MM.1S (cell line): ENCODE results near the gene MPPED1.

Source experiments
- CTCF ChIP-seq: fragments of 300-600 bp; sonication (generic); IDR thresholded peaks from 2 replicates; pipeline ENCODE4 v1.5.1; 2016; ENCODE audit warnings: antibody characterized with exemption, low read length, mixed read lengths
- EZH2 ChIP-seq: fragments of 300-600 bp; sonication (generic); optimal IDR thresholded peaks from 2 replicates; pipeline ENCODE3; 2017; ENCODE audit warnings: low read depth, mild to moderate bottlenecking, antibody characterized with exemption, low read length, mixed read lengths

- TF ChIP-seq CTCF: no peak
- TF ChIP-seq EZH2: no peak
These were observed 35.6 kb downstream of the MPPED1 start for GRCh38 chr22:43447380-43447779.
